HepG2 (cell line): ENCODE results near the gene PSMC2. TPM values are rescaled to one million over a fixed set of nuclear protein-coding genes. Genes with fewer than 3 reads are reported as not detected.

ENCODE experiments used
- FOSL1 ChIP-seq: sonication (generic); formaldehyde crosslinking; IDR thresholded peaks from 2 replicates; pipeline ENCODE4 v1.9.0; 2021; ENCODE audit warnings: missing genetic modification reagents, borderline replicate concordance
- GFI1 ChIP-seq: sonication (generic); formaldehyde crosslinking; IDR thresholded peaks from 2 replicates; pipeline ENCODE4 v1.5.0; 2020; ENCODE audit warnings: missing genetic modification reagents, mild to moderate bottlenecking, borderline replicate concordance
- HOXA3 ChIP-seq: sonication (generic); formaldehyde crosslinking; IDR thresholded peaks from 2 replicates; pipeline ENCODE4 v1.5.0; 2020; ENCODE audit warnings: missing genetic modification reagents
- KAT8 ChIP-seq: IDR thresholded peaks from 2 replicates; pipeline ENCODE4 v1.6.1; 2016; ENCODE audit warnings: missing genetic modification reagents, missing compliant biosample characterization
- NFIC ChIP-seq: IDR thresholded peaks from 2 replicates; pipeline ENCODE4 v1.6.1; 2012; ENCODE audit warnings: mild to moderate bottlenecking, low read length, inconsistent platforms
- NR2C2 ChIP-seq: sonication (generic); formaldehyde crosslinking; IDR thresholded peaks from 2 replicates; pipeline ENCODE4 v1.4.0; 2020; ENCODE audit warnings: missing genetic modification reagents, mild to moderate bottlenecking, moderate library complexity, borderline replicate concordance
- PPARG ChIP-seq: conservative IDR thresholded peaks from 2 replicates; pipeline ENCODE4 v1.6.1; 2016; ENCODE audit warnings: missing biosample characterization, missing genetic modification reagents
- SMARCC2 ChIP-seq: fragments of 450-650 bp; IDR thresholded peaks from 2 replicates; pipeline ENCODE4 v1.6.1; 2017; ENCODE audit warnings: antibody characterized with exemption, mild to moderate bottlenecking
- WIZ ChIP-seq: sonication (generic); formaldehyde crosslinking; IDR thresholded peaks from 2 replicates; pipeline ENCODE4 v1.5.1; 2020; ENCODE audit warnings: mild to moderate bottlenecking, missing genetic modification reagents
- ZBTB20 ChIP-seq: sonication (generic); formaldehyde crosslinking; IDR thresholded peaks from 2 replicates; pipeline ENCODE4 v1.8.1; 2023; ENCODE audit warnings: missing genetic modification reagents, low read depth, mild to moderate bottlenecking, borderline replicate concordance
- ZFP36L1 ChIP-seq: sonication (generic); formaldehyde crosslinking; IDR thresholded peaks from 2 replicates; pipeline ENCODE4 v1.8.0; 2022; ENCODE audit warnings: mild to moderate bottlenecking, missing genetic modification reagents, moderate library complexity
- polyA plus RNA-seq, 8 experiments: library from polyadenylated mRNA; depleted of rRNA in 3 of 8; stranded (reverse) in 7 of 8; unstranded in 1 of 8; fragments of >200 nt; fragmentation: Illumina TruSeq in 4 of 8; extraction: Trizol in 4 of 8; gene quantifications; 2 replicates each; pipeline versions ENCODE4 v1.2.1 to v1.2.3, GENCODE V29; 2011 to 2016; ENCODE audit warnings: low read depth in 4 of 8, missing spikeins in 1 of 8, mixed read lengths in 1 of 8; ENCODE audit not compliant: insufficient read depth in 1 of 8
- total RNA-seq, 5 experiments: library from RNA; depleted of rRNA; stranded (reverse); fragments of >200 nt; fragmentation: Illumina TruSeq; extraction: Trizol; gene quantifications; 2 replicates each; pipeline ENCODE4 v1.2.3, GENCODE V29; 2016; ENCODE audit warnings: low read depth in 1 of 5
- TF ChIP-seq, protein P1 (sequence below): sonication (generic); formaldehyde crosslinking; IDR thresholded peaks from 2 replicates; pipeline ENCODE4 v1.4.0; 2020; ENCODE audit warnings: missing genetic modification reagents, mild to moderate bottlenecking, borderline replicate concordance
- TF ChIP-seq, protein P2 (sequence below): sonication (generic); formaldehyde crosslinking; IDR thresholded peaks from 2 replicates; pipeline ENCODE4 v1.5.0; 2020; ENCODE audit warnings: mild to moderate bottlenecking, missing genetic modification reagents, moderate library complexity
- TF ChIP-seq, protein P3 (sequence below): sonication (generic); formaldehyde crosslinking; conservative IDR thresholded peaks from 2 replicates; pipeline ENCODE4 v1.4.0; 2020; ENCODE audit warnings: missing genetic modification reagents
- TF ChIP-seq, protein P4 (sequence below): sonication (generic); formaldehyde crosslinking; IDR thresholded peaks from 2 replicates; pipeline ENCODE4 v1.8.1; 2023; ENCODE audit warnings: mild to moderate bottlenecking, moderate library complexity, missing genetic modification reagents
- TF ChIP-seq, protein P5 (sequence below): sonication (generic); formaldehyde crosslinking; IDR thresholded peaks from 2 replicates; pipeline ENCODE4 v1.4.0; 2020; ENCODE audit warnings: missing genetic modification reagents

PSMC2 gene
- total and polyA plus RNA-seq, 2 of the 13 experiments (the other 11 are each of a cell fraction or from before 2014, with no cell fraction given): 89.9 to 181 TPM

DNA sequence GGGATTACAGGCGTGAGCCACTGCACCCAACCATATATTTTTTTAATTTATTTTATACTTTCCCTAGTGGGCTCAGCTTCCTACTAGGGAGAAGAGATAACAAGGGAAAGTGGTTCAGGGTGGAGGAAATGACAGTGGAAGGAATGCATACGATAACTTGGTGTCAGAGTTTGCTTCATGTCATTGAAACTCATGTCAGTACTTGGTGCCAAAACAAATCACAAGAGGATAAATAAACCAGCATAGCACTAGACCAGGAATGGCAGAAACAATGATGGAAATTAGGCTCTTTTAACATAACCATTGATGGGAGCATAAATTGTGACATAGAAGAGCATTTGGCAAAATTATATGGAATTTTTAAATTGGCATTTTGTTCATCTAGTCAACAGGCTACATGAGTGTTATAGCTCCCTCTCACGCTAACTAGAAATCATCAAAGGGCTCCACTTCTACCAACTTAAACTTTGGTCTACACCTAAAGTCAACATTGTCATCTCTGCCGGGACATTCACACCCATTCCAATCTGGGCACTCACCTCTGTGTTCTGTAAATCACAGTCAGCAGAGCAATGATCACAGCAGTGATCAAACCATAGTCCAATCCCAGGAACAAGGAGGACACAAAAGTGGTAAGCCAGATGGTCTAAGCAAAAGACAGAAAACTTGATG is 41.2 kb downstream of the PSMC2 start (continued):
- TF ChIP-seq ZBTB20 (CRISPR knock-in tag) (peak; percentile 75; the same call in 1 of the 2 replicates), FOSL1 (CRISPR knock-in tag) (no peak), ZFP36L1 (CRISPR knock-in tag) (no peak), GFI1 (CRISPR knock-in tag) (peak; percentile 99), PPARG (CRISPR knock-in tag) (peak; percentile 85), NFIC (peak; percentile 44; the same call in 1 of the 2 replicates), HOXA3 (peak; percentile 20; the same call in 1 of the 2 replicates), NR2C2 (CRISPR knock-in tag) (no peak; the same call in 1 of the 2 replicates), KAT8 (CRISPR knock-in tag) (peak; percentile 32), SMARCC2 (0 out of 2 replicates have a peak, but pooled peaks have one; percentile 49), WIZ (CRISPR knock-in tag) (0 out of 2 replicates have a peak, but pooled peaks have one; percentile 49)
- TF ChIP-seq, protein P1, sequence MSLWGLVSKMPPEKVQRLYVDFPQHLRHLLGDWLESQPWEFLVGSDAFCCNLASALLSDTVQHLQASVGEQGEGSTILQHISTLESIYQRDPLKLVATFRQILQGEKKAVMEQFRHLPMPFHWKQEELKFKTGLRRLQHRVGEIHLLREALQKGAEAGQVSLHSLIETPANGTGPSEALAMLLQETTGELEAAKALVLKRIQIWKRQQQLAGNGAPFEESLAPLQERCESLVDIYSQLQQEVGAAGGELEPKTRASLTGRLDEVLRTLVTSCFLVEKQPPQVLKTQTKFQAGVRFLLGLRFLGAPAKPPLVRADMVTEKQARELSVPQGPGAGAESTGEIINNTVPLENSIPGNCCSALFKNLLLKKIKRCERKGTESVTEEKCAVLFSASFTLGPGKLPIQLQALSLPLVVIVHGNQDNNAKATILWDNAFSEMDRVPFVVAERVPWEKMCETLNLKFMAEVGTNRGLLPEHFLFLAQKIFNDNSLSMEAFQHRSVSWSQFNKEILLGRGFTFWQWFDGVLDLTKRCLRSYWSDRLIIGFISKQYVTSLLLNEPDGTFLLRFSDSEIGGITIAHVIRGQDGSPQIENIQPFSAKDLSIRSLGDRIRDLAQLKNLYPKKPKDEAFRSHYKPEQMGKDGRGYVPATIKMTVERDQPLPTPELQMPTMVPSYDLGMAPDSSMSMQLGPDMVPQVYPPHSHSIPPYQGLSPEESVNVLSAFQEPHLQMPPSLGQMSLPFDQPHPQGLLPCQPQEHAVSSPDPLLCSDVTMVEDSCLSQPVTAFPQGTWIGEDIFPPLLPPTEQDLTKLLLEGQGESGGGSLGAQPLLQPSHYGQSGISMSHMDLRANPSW (CRISPR knock-in tag): no peak
- TF ChIP-seq, protein P2, sequence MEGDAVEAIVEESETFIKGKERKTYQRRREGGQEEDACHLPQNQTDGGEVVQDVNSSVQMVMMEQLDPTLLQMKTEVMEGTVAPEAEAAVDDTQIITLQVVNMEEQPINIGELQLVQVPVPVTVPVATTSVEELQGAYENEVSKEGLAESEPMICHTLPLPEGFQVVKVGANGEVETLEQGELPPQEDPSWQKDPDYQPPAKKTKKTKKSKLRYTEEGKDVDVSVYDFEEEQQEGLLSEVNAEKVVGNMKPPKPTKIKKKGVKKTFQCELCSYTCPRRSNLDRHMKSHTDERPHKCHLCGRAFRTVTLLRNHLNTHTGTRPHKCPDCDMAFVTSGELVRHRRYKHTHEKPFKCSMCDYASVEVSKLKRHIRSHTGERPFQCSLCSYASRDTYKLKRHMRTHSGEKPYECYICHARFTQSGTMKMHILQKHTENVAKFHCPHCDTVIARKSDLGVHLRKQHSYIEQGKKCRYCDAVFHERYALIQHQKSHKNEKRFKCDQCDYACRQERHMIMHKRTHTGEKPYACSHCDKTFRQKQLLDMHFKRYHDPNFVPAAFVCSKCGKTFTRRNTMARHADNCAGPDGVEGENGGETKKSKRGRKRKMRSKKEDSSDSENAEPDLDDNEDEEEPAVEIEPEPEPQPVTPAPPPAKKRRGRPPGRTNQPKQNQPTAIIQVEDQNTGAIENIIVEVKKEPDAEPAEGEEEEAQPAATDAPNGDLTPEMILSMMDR (CRISPR knock-in tag): peak; percentile 39
- TF ChIP-seq, protein P3, sequence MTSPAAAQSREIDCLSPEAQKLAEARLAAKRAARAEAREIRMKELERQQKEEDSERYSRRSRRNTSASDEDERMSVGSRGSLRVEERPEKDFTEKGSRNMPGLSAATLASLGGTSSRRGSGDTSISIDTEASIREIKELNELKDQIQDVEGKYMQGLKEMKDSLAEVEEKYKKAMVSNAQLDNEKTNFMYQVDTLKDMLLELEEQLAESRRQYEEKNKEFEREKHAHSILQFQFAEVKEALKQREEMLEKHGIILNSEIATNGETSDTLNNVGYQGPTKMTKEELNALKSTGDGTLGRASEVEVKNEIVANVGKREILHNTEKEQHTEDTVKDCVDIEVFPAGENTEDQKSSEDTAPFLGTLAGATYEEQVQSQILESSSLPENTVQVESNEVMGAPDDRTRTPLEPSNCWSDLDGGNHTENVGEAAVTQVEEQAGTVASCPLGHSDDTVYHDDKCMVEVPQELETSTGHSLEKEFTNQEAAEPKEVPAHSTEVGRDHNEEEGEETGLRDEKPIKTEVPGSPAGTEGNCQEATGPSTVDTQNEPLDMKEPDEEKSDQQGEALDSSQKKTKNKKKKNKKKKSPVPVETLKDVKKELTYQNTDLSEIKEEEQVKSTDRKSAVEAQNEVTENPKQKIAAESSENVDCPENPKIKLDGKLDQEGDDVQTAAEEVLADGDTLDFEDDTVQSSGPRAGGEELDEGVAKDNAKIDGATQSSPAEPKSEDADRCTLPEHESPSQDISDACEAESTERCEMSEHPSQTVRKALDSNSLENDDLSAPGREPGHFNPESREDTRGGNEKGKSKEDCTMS (CRISPR knock-in tag): no peak
- TF ChIP-seq, protein P4, sequence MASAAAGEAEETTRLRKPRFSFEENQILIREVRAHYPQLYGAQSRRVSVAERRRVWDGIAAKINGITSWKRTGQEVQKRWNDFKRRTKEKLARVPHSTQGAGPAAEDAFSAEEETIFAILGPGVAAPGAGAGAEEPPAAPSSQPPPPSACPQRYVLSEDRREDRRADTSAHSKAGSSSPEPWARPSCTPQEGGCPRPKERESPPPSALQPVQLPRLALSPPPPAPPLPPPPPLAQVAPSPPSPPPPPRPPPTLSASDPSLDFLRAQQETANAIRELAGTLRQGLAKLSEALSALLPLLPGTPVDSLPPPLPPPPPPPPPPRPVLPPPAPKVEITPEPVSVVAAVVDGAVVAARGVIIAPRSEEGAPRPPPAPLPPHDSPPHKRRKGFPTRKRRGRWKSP (CRISPR knock-in tag): 0 out of 2 replicates have a peak, but pooled peaks have one; percentile 32
- TF ChIP-seq, protein P5, sequence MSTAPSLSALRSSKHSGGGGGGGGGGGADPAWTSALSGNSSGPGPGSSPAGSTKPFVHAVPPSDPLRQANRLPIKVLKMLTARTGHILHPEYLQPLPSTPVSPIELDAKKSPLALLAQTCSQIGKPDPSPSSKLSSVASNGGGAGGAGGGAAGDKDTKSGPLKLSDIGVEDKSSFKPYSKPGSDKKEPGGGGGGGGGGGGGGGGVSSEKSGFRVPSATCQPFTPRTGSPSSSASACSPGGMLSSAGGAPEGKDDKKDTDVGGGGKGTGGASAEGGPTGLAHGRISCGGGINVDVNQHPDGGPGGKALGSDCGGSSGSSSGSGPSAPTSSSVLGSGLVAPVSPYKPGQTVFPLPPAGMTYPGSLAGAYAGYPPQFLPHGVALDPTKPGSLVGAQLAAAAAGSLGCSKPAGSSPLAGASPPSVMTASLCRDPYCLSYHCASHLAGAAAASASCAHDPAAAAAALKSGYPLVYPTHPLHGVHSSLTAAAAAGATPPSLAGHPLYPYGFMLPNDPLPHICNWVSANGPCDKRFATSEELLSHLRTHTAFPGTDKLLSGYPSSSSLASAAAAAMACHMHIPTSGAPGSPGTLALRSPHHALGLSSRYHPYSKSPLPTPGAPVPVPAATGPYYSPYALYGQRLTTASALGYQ: peak; percentile 49; the same call in 1 of the 2 replicates
